Right lobe of liver (tissue), 5 donors: ENCODE data around the gene ZNF300. TPM values are rescaled to one million over a fixed set of nuclear protein-coding genes. Genes with fewer than 3 reads are reported as not detected.

ENCODE experiments used
- total RNA-seq, 6 experiments: library from RNA; depleted of rRNA in 2 of 6; stranded (reverse); fragments of >200 nt in 2 of 6; fragmentation: NEBNext Ultra II Directional in 3 of 6; extraction: Animal tissue kit (Norgen Biotek cat#: 25700) in 3 of 6; gene quantifications; one replicate each; pipeline versions ENCODE4 v1.1.0 to v1.2.4, GENCODE V29; 2016 to 2023
- donor health status: DM: no; HTN: no; CAD: no.
- donor health status: DM: no; HTN: no; CAD: no.
- donor health status: DM: no; HTN: yes; CAD: no.
- donor health status: DM: no; HTN: yes; CAD: no.

ZNF300 gene
- total RNA-seq, 6 experiments from 2014 or later = 0.18 to 1.0 (median 0.58) TPM

Other genes with a start within 250 kb of the ZNF300 start
- under 1 TPM in 3 of 6 experiments, not detected in 3; 0.09 to 0.25 (median 0.12) TPM for gene MYOZ3, start 243.7 kb downstream of the ZNF300 start, total RNA-seq
- gene RBM22, start 203.9 kb downstream of the ZNF300 start, total RNA-seq = 10 to 100 TPM; 12.3 to 19.4 (median 17.7) TPM
- 10 to 100 TPM; 25.2 to 30.5 (median 27.6) TPM for gene DCTN4, start 146.0 kb downstream of the ZNF300 start, total RNA-seq
- 1 to 10 TPM; 1.3 to 8.7 (median 3.6) TPM for gene SMIM3, start 126.2 kb downstream of the ZNF300 start, total RNA-seq
- not detected for gene IRGM, start 58.5 kb downstream of the ZNF300 start, total RNA-seq
- gene GPX3, start 115.6 kb upstream of the ZNF300 start, total RNA-seq = 100 to 1,000 TPM; 192 to 869 (median 343) TPM
- 100 to 1,000 TPM in 1 of 6 experiments, 10 to 100 TPM in 5; 70.1 to 155 (median 79.1) TPM for gene TNIP1, start 176.1 kb upstream of the ZNF300 start, total RNA-seq